GM21723 (cell line): ENCODE results near the gene DDX47.
"Not testable (repeated sequence)": the region's sequence is repeated elsewhere in the genome, so short reads cannot be mapped to it uniquely, and the experiment has no call there.

Source experiments
- ATAC-seq: cut with Tn5 transposase; IDR thresholded peaks from one replicate; pipeline ENCODE4 v1.9.1; 2021; ENCODE audit warnings: mild to moderate bottlenecking, moderate library complexity; ENCODE audit not compliant: unreplicated experiment

Gene DDX47

DNA sequence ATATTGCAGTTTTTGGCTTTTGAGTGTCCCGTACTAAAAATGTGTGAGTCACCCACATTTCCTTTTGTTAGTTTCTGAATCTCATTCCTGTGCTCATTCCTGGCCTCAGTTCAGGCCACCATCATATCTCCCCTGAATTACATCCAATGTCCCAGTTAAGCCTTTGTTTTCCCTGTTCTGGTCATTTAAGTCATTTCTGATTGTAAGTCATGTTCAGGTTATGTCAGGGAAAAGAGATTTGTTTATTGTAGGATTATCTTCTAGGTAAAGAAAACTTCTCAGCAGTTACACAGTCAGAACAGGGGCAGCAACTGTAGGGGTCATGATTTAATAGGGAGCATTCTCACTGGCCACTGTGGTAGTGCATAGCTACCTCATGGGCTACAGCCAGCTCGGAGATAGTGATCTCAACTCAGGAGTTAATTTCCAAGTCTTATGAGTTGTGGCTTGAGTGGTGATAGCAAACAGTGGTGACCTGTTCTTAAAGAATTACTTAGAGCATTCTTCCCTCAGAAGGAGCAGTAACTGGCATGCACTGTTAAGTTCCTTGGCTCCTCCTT, 6.7 kb downstream of the DDX47 start:
- no peak for ATAC-seq

DNA sequence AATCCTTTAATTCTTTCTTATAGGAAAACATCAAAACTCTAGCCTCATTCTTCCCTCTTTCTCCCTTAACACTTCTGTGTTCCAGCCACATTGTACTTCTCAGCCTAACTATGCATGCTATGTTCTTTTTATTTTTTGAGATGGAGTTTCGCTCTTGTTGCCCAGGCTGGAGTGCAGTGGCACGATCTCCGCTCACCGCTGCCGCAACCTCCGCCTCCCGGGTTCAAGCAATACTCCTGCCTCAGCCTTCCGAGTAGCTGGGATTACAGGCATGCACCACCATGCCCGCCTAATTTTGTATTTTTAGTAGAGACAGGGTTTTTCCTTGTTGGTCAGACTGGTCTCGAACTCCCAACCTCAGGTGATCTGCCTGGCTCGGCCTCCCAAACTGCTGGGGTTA, 7.2 kb downstream of the DDX47 start:
- ATAC-seq: not testable (repeated sequence)

DNA sequence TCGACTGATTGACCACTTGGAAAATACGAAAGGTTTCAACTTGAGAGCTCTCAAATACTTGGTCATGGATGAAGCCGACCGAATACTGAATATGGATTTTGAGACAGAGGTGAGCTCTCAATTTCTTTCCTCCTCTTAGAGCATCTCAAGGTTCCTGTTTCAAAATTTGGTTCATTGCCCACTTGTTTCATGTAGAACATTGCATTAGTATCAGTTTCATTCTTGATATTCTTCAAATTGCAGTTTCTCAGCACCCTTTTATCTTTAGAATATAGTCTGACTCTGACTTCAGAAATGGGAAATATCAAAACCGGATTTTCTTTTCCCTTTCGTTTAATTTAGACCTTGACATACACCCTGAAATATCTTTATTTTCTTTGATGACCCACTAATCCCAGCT, 8.8 kb downstream of the DDX47 start:
- ATAC-seq: peak; percentile 67

DNA sequence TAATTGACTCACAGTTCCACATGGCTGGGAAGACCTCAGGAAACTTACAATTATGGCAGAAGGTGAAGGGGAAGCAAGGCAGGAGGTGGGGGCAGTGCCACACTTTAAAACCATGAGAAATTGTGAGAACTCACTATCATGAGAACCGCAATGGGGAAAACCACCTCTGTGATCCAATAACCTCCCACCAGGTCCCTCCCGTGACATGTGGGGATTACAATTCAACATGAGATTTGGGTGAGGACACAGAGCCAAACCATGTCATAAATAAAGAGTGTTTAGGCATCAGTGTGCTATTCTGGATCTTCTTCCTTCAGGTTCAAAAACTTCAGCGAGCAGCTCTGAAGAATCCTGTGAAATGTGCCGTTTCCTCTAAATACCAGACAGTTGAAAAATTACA, 9.7 kb downstream of the DDX47 start:
- no peak for ATAC-seq

GRCh38 chr12:12823300-12823699, 10.2 kb downstream of the DDX47 start:
- no peak for ATAC-seq

DNA sequence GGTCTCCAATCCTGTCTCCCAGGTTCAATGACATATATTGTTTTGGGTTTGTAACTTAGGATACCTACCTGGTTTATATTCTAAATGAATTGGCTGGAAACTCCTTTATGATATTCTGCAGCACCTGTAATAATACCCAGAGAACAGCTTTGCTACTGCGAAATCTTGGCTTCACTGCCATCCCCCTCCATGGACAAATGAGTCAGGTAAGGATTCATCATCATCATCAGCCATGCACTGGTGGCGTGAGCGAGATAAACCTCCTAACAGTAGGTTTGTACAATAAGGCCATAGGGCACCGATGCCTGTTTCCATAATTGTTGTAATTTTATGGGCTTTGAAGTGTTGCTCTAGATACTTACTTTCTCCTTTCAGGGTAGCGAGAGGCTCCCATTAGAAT, 10.7 kb downstream of the DDX47 start:
- no peak for ATAC-seq

GRCh38 chr12:12835378-12836146, 22.4 kb downstream of the DDX47 start:
- ATAC-seq: no peak

DNA sequence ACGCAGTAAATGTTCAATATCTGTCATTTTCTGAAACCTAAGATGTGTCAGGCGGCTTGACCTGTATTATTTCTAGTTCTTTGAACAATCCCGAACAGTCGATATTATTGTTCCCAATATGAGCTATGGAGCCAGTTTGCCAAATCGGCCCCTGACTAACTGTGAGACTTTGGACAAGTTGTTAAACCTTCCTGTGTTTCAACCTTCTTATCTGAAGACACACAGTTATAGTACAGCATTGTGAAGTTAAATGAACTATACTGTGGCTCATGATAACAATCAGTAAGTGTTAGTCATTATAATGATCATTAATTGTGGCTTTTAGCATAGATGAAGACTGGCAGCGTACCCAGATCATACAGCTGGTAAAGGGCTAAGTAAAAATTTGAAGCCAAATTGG, 23.4 kb downstream of the DDX47 start:
- peak; percentile 4 for ATAC-seq

GRCh38 chr12:12837025-12837812, 24.1 kb downstream of the DDX47 start:
- ATAC-seq: peak; percentile 45

- no peak for ATAC-seq
Observed at GRCh38 chr12:12837813-12838153, 24.6 kb downstream of the DDX47 start.

DNA sequence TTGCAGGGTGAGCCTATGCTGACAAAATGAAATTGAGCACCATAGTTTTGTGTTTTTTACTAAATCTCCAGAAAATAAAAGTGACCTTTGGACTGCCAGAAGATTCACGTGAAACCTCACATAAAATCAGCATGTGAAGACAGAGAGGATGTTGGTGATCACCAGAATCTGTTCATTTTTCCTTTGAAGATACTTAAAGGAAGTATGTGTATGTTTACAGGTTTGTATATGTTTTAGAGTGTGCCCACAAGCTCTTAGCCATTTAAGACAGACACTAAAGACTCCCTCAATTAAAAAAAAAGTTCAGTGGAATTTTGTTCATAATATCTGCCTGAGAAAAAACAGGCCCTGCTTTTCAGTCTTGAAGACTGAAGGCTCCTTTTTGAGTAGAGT, 25.9 kb downstream of the DDX47 start:
- no peak for ATAC-seq

GRCh38 chr12:12839439-12839838, 26.3 kb downstream of the DDX47 start:
- not testable (repeated sequence) for ATAC-seq

- ATAC-seq: no peak
Observed at GRCh38 chr12:12839873-12840579, 26.9 kb downstream of the DDX47 start.

DNA sequence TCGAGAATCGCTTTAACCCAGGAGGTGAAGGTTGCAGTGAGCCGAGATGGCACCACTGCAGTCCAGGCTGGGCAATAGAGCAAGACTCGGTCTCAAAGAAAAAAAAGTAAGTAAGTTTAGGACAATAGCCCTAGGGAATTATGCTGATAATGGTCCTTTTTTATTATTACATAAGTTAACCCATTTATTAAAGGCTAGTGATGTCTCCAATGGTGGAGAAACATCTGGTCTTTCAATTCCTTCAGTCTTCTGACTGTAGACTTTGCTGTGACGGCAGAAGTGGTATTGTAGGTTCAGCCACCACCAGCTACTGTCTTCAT, 27.4 kb downstream of the DDX47 start:
- ATAC-seq: no peak

DNA sequence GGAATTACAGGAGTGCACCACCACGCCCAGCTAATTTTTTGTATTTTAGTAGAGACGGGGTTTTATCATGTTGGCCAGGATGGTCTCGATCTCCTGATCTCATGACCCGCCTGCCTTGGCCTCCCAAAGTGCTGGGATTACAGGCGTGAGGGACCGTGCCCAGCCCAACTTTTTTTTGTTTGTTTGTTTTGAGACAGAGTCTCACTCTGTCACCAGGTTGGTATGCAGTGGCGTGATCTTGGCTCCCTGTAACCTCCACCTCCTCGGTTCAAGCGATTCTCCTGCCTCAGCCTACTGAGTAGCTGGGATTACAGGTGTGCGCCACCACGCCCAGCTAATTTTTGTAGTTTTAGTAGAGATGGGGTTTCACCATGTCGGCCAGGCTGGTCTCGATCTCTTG, 28.3 kb downstream of the DDX47 start:
- ATAC-seq: not testable (repeated sequence)

DNA sequence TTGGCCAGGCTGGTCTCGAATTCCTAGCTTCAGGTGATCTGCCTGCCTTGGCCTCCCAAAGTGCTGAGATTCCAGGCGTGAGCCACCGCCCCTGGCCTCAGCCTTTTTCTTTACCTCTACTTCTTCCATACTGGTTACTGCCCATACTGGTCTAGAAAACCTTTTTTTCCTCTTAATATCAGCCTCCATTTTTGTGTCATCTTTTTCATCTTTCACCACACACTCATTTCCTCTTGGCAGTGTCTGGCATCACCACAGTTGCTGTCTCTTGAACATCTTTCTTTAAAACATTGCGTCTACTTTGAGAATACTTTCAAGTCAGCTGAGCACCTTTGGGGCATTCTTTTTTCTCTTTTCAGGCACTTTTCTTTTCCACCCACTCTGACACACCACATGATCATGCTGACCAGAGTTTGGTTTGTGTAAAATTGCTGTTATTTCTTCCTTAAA, 32.7 kb downstream of the DDX47 start:
- ATAC-seq: no peak

DNA sequence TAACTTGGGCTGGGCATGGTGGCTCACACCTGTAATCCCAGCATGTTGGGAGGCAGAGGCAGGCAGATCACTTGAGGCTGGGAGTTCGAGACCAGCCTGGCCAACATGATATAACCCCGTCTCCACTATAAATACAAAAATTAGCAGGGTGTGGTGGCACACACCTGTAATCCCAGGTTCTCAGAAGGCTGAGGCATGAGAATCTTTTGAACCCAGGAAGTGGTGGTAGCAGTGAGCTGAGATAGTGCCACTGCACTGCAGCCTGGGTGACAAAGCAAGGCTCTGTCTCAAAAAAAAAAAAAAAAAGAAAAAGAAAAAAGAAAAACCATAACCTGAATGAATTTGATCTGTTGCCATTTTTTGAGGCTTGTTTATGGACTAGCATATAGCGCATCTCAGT, 33.6 kb downstream of the DDX47 start:
- ATAC-seq: not testable (repeated sequence)

GRCh38 chr12:12853435-12853834, 40.3 kb downstream of the DDX47 start:
- no peak for ATAC-seq

DNA sequence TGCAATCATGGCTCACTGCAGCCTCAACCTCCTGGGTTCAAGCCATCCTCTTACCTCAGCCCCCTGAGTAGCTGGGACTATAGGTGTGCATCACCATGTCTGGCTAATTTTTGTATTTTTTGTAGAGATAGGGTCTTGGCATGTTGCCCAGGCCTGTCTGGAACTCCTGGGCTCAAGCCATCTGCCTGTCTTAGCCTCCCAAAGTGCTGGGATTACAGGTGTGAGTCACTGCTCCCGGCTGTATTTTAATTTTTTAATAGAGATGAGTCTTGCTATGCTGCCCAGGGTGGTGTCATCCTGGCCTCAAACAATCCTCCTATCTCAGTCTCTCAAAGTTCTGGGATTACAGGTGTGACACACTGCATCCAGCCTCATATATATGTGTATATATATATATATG, 46.5 kb downstream of the DDX47 start:
- no peak for ATAC-seq

DNA sequence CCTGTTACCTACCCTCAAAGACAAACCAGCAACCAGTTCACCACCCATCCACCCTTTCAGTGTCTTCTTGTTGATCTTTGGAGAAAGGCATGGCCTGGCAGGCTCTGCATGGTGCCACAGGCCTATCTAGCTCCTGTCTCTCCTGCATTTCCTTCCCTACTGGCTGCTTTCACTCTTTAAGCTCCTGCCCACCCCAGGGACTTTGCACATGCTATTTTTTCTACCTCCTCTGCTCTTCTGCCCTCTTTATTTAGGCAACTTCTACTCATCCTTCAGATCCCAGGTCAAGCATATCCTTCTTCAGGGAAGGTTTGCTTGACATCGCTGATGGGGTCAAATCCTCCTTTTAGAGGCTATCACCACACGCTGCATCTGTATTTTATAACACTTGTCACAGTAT, 51.1 kb downstream of the DDX47 start:
- ATAC-seq: no peak

DNA sequence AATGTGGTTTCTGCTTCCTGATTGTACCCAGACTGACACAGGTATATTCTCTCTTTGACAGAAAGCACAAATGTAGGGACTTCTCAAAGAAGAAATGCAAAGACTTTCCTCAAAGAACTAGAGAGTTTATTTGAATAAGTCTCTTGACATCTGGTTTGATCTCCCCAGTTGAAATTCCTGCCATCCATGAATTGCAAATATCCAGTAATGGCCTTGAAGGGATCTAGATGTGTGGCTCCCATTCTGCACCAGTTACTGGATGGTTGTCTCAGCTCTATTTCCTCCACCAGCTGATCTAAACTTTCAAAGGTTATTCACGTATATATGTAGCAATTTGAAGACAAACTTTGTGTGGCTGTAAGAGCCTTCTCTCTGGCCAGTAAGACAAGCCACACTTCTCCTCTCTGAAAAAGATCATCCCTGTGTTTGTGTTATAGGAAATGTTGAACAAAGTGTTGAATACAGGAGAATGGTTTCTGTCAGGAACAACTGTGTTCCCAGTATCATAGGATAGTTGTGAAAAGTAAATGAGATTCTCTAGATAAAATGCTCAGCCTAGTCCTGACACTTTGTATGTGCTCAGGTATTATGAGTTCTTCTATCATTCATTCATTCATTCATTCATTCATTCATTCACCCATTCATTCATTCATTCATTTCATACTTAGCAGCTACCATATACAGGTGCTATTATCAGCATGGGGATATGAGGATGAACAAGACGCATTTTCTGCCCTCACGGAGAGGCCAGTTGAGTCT, 55.5 kb downstream of the DDX47 start:
- ATAC-seq: no peak
